K562 (cell line): ENCODE measurements around the gene ZMAT2. TPM values are rescaled to one million over a fixed set of nuclear protein-coding genes. Genes with fewer than 3 reads are reported as not detected.
A peak's percentile ranks its signal among the peaks of the same experiment; 100 is the strongest.

ENCODE experiments used
- CBFB ChIP-seq: sonication (generic); formaldehyde crosslinking; IDR thresholded peaks from 2 replicates; pipeline ENCODE4 v1.4.0; 2020; ENCODE audit warnings: mild to moderate bottlenecking, missing genetic modification reagents
- EP300 ChIP-seq: IDR thresholded peaks from 2 replicates; pipeline ENCODE4 v1.6.1; 2012; ENCODE audit warnings: low read length, improper control_type of control experiment
- HMGXB4 ChIP-seq: sonication (generic); formaldehyde crosslinking; IDR thresholded peaks from 2 replicates; pipeline ENCODE4 v1.8.1; 2023; ENCODE audit warnings: mild to moderate bottlenecking, missing genetic modification reagents
- MNT ChIP-seq, 2 experiments: fragments of 450-650 bp; conservative IDR thresholded peaks; 2 replicates each; pipeline ENCODE4 v1.6.1; 2017; ENCODE audit warnings: mild to moderate bottlenecking in 2 of 2, moderate library complexity in 2 of 2
- MYC ChIP-seq, 2 experiments: fragments of 250-450 bp in 1 of 2; sonication (Bioruptor Pico) in 1 of 2; IDR thresholded peaks; 2 replicates each; pipeline versions ENCODE4 v1.5.1 to v1.6.1; 2012 to 2021; ENCODE audit warnings: low read depth in 2 of 2, borderline replicate concordance in 1 of 2, improper control_type of control experiment in 1 of 2, low read length in 1 of 2, mild to moderate bottlenecking in 1 of 2, moderate library complexity in 1 of 2
- NELFE ChIP-seq: IDR thresholded peaks from 2 replicates; pipeline ENCODE4 v1.6.1; 2011; ENCODE audit warnings: mild to moderate bottlenecking; ENCODE audit not compliant: insufficient read depth, insufficient read length
- PHF20 ChIP-seq: fragments of 450-650 bp; IDR thresholded peaks from 2 replicates; pipeline ENCODE4 v1.6.1; 2018; ENCODE audit not compliant: partially characterized antibody
- POLR2AphosphoS2 ChIP-seq: IDR thresholded peaks from 2 replicates; pipeline ENCODE4 v1.6.1; 2012; ENCODE audit warnings: low read length, improper control_type of control experiment
- POLR2G ChIP-seq: fragments of 200-400 bp; formaldehyde crosslinking; IDR thresholded peaks from 2 replicates; pipeline ENCODE4 v1.6.1; 2017; ENCODE audit warnings: low read depth, mild to moderate bottlenecking, antibody characterized with exemption, low read length, moderate library complexity
- RBFOX2 ChIP-seq: fragments of 200-400 bp; formaldehyde crosslinking; IDR thresholded peaks from 2 replicates; pipeline ENCODE4 v1.6.1; 2017; ENCODE audit warnings: low read depth, mild to moderate bottlenecking, low read length, moderate library complexity
- SMAD4 ChIP-seq: fragments of 250-450 bp; sonication (Bioruptor Pico); conservative IDR thresholded peaks from 2 replicates; pipeline ENCODE4 v1.8.0; 2021; ENCODE audit warnings: inconsistent platforms, mild to moderate bottlenecking, moderate library complexity
- SRF ChIP-seq, 2 experiments: fragments of 250-450, 450-650 bp in 1 of 2; sonication (Bioruptor Pico) in 1 of 2; sonication (generic) in 1 of 2; formaldehyde crosslinking; IDR thresholded peaks; 2 replicates each; pipeline versions ENCODE4 v1.5.0 to v1.5.1; 2020 to 2022; ENCODE audit warnings: mild to moderate bottlenecking in 1 of 2, missing genetic modification reagents in 1 of 2
- TFAP4 ChIP-seq: sonication (generic); formaldehyde crosslinking; IDR thresholded peaks from 2 replicates; pipeline ENCODE4 v1.8.0; 2022; ENCODE audit warnings: missing genetic modification reagents, mild to moderate bottlenecking, moderate library complexity, borderline replicate concordance
- USF2 ChIP-seq: sonication (generic); formaldehyde crosslinking; IDR thresholded peaks from 2 replicates; pipeline ENCODE4 v1.5.0; 2020; ENCODE audit warnings: missing genetic modification reagents
- ZFX ChIP-seq: sonication (generic); formaldehyde crosslinking; IDR thresholded peaks from 2 replicates; pipeline ENCODE4 v1.8.0; 2022; ENCODE audit warnings: mild to moderate bottlenecking, missing genetic modification reagents, moderate library complexity
- ZNF23 ChIP-seq: fragments of 250-450 bp; sonication (Bioruptor Pico); IDR thresholded peaks from 2 replicates; pipeline ENCODE4 v1.4.0; 2020; ENCODE audit warnings: mild to moderate bottlenecking
- ZNF507 ChIP-seq: conservative IDR thresholded peaks from 2 replicates; pipeline ENCODE4 v1.6.1; 2017; ENCODE audit warnings: missing genetic modification characterization, missing compliant biosample characterization
- ZNF740 ChIP-seq, 3 experiments: fragments of 200-800 bp in 1 of 3; sonication (Bioruptor generic) in 1 of 3; sonication (generic) in 1 of 3; formaldehyde crosslinking in 1 of 3; IDR thresholded peaks; 2 replicates each; pipeline versions ENCODE4 v1.6.1 to v1.8.0; 2016 to 2022; ENCODE audit warnings: mild to moderate bottlenecking in 2 of 3, missing compliant biosample characterization in 2 of 3, missing genetic modification characterization in 2 of 3, missing genetic modification reagents in 1 of 3
- polyA plus RNA-seq, 8 experiments: library from polyadenylated mRNA; depleted of rRNA in 4 of 8; stranded (reverse) in 5 of 8; unstranded in 3 of 8; fragments of >200 nt; fragmentation: Nextera tagmentation in 2 of 8; fragmentation: Illumina TruSeq in 1 of 8; extraction: Ambion mirVana in 2 of 8; extraction: Trizol in 1 of 8; gene quantifications; 2 replicates each; pipeline versions ENCODE4 v1.2.1 to v1.2.3, GENCODE V29; 2011 to 2014; ENCODE audit warnings: inconsistent platforms in 1 of 8, missing spikeins in 1 of 8
- total RNA-seq, 7 experiments: library from RNA; depleted of rRNA in 6 of 7; stranded (reverse); fragments of >200 nt in 6 of 7; fragmentation: Illumina TruSeq in 2 of 7; extraction: Trizol in 2 of 7; gene quantifications; 2 replicates each; pipeline versions ENCODE4 v1.2.1 to v1.2.3, GENCODE V29; 2011 to 2021; ENCODE audit warnings: low replicate concordance in 1 of 7

The ZMAT2 gene
- total and polyA plus RNA-seq, 9 of the 15 experiments (the other 6 are each of a cell fraction or from before 2014, with no cell fraction given) = 44.2 to 101 (median 69.2) TPM

- TF ChIP-seq TFAP4 (CRISPR knock-in tag) (peak; percentile 97), POLR2AphosphoS2 (0 out of 2 replicates have a peak, but pooled peaks have one; percentile 43), NELFE (no peak), SRF (CRISPR knock-in tag; IDR thresholded peaks at IDR 0.05) (peak in 1 of 2 experiments; percentile 78; a peak in 2 of 4 replicates), MNT (conservative IDR thresholded peaks at IDR 0.05) (peak; percentile 80 to 91), ZNF507 (tag) (no peak), SMAD4 (CRISPR knock-in tag) (peak; percentile 94), PHF20 (peak; percentile 79), MYC (IDR thresholded peaks at IDR 0.05; ENCODE audit: low read depth, low read length) (peak; percentile 49), MYC (CRISPR knock-in tag; IDR thresholded peaks at IDR 0.05; ENCODE audit: borderline replicate concordance, low read depth) (peak; percentile 25; the same call in 1 of the 2 replicates), HMGXB4 (peak; percentile 64; the same call in 1 of the 2 replicates), ZNF23 (CRISPR knock-in tag) (0 out of 2 replicates have a peak, but pooled peaks have one; percentile 69), CBFB (CRISPR knock-in tag) (peak; percentile 90), RBFOX2 (peak; percentile 96), ZNF740 (CRISPR knock-in tag; IDR thresholded peaks at IDR 0.05) (peak; percentile 52; the same call in 1 of the 2 replicates), ZNF740 (tag; IDR thresholded peaks at IDR 0.05) (no peak), ZFX (CRISPR knock-in tag) (peak; percentile 62), USF2 (CRISPR knock-in tag) (no peak), EP300 (0 out of 2 replicates have a peak, but pooled peaks have one; percentile 3), POLR2G (peak; percentile 97)
These were observed 35.7 kb upstream of the ZMAT2 start, which contains the start of gene WDR55 (continued) for GRCh38 chr5:140664359-140665119.
